Caco-2 (cell line): Measurements from ENCODE around the gene METTL25B. TPM values are rescaled to one million over a fixed set of nuclear protein-coding genes. Genes with fewer than 3 reads are reported as not detected.

Experiments used
- BruUV-seq: library from RNA; stranded (reverse); fragments of 400-500 nt; replicated peaks from 2 replicates; lab custom pipeline; 2021; lab: Mats Ljungman, UMichigan
- CTCF ChIA-PET: fragments of 300-600 bp; sonication (Branson Sonifier 250); formaldehyde crosslinking; loops from one replicate; lab custom pipeline; 2022; ENCODE audit warnings: antibody characterized with exemption; lab: Charles Lee
- POLR2A ChIA-PET: fragments of 300-600 bp; sonication (Branson Sonifier 250); formaldehyde crosslinking; loops from one replicate; lab custom pipeline; 2022; ENCODE audit warnings: antibody characterized with exemption; lab: Charles Lee
- DNase-seq, 2 experiments: peaks; one replicate each; pipeline versions ENCODE4 v3.0.0 to v3.0.0-alpha.2; 2020 to 2022
- H3K27me3 ChIP-seq: replicated peaks from 2 replicates; pipeline ENCODE4 v1.6.0; 2011; ENCODE audit warnings: low read length; ENCODE audit not compliant: control insufficient read depth, insufficient read depth
- H3K36me3 ChIP-seq: 2 replicates; pipeline ENCODE4 v1.5.1; 2011; ENCODE audit warnings: low read length; ENCODE audit not compliant: control insufficient read depth, insufficient read depth
- H3K4me1 ChIP-seq: fragments of 250-450 bp; sonication (Bioruptor Pico); 2 replicates; pipeline ENCODE4 v1.5.1; 2020; ENCODE audit warnings: mild to moderate bottlenecking
- H3K4me3 ChIP-seq: 2 replicates; pipeline ENCODE4 v1.5.1; 2011; ENCODE audit warnings: low read depth, mild to moderate bottlenecking, control low read depth, low read length
- H3K9me3 ChIP-seq: fragments of 250-450 bp; sonication (Bioruptor Pico); 2 replicates; pipeline ENCODE4 v1.5.1; 2020; ENCODE audit warnings: mild to moderate bottlenecking, moderate library complexity
- H3K27ac Mint-ChIP-seq: one replicate; pipeline ENCODE4 v1.8.0; 2022; ENCODE audit warnings: mixed read lengths; ENCODE audit not compliant: unreplicated experiment
- H3K27me3 Mint-ChIP-seq: one replicate; pipeline ENCODE4 v1.8.0; 2022; ENCODE audit warnings: mixed read lengths; ENCODE audit not compliant: insufficient read depth, unreplicated experiment
- H3K36me3 Mint-ChIP-seq: one replicate; pipeline ENCODE4 v1.8.0; 2022; ENCODE audit warnings: mild to moderate bottlenecking, mixed read lengths; ENCODE audit not compliant: insufficient read depth, unreplicated experiment
- H3K4me1 Mint-ChIP-seq: one replicate; pipeline ENCODE4 v1.8.0; 2022; ENCODE audit warnings: low read depth, mixed read lengths; ENCODE audit not compliant: unreplicated experiment
- H3K4me3 Mint-ChIP-seq: one replicate; pipeline ENCODE4 v1.8.0; 2022; ENCODE audit warnings: mild to moderate bottlenecking, moderate library complexity, mixed read lengths; ENCODE audit not compliant: unreplicated experiment
- H3K9me3 Mint-ChIP-seq: one replicate; pipeline ENCODE4 v1.8.0; 2022; ENCODE audit warnings: mixed read lengths; ENCODE audit not compliant: unreplicated experiment
- intact Hi-C: fragments of 100-400 bp; cut with micrococcal nuclease; formaldehyde crosslinking; loops from one replicate; pipeline ENCODE4 v1.10.0; 2022; ENCODE audit not compliant: unreplicated experiment
- total RNA-seq: library from RNA; stranded (reverse); gene quantifications from 2 replicates; pipeline ENCODE4 v1.2.3, GENCODE V29; 2022
- TF ChIP-seq, protein P1 (sequence below), 2 experiments: fragments of 200-600 bp in 1 of 2; IDR thresholded peaks; 1 replicate in 1 of 2; 2 replicates in 1 of 2; pipeline versions ENCODE4 v1.5.1 to v1.8.0; 2011 to 2022; ENCODE audit warnings: antibody characterized with exemption in 1 of 2, control low read depth in 1 of 2, inconsistent platforms in 1 of 2, low read depth in 1 of 2, low read length in 1 of 2, mild to moderate bottlenecking in 1 of 2, moderate library complexity in 1 of 2; ENCODE audit not compliant: insufficient read depth in 1 of 2, severe bottlenecking in 1 of 2, unreplicated experiment in 1 of 2

METTL25B gene
- total RNA-seq, 1 experiment from 2014 or later, result 26.6 TPM

GRCh38 chr1:156767101-156767878 lies 39.0 kb downstream of the METTL25B start, which contains the start of gene PRCC:
PRCC (plus strand) TSS chr1:156767535; CDS start chr1:156767772, 237 bp downstream.
- no peaks in the 10 kb centered on the region for H3K9me3 ChIP-seq
- ChIA-PET POLR2A (interaction anchor here (0.5 to 2.6 kb wide), 10 partner anchors 9 to 1487 kb away, joined by 3 to 28 read pairs (median 8); partner anchors contain the start of genes HDGF, ISG20L2, METTL25B and MRPL24), CTCF (interaction anchor here (0.6 to 1.4 kb wide), 8 partner anchors 15 to 78 kb away, joined by 3 to 13 read pairs (median 4); partner anchors contain the start of genes HDGF, ISG20L2, METTL25B and MRPL24)
- Mint-ChIP-seq H3K36me3 (peaks cover 27% of the 10 kb centered on the region), H3K4me3 (no peak within 1 kb of the TSS), H3K9me3 (no peaks in the 10 kb centered on the region), H3K27ac (no peak within 1 kb of the TSS), H3K4me1 (peaks cover 39% of the 10 kb centered on the region), H3K27me3 (no peaks in the 10 kb centered on the region)
- intact Hi-C loops, result loop anchor here (1.0 kb wide), 5 partner anchors 16 to 78 kb away; partner anchors contain the start of genes HDGF, ISG20L2, METTL25B and MRPL24
- H3K4me3 ChIP-seq, result peak within 1 kb of the TSS; percentile 93
- peaks cover 8% of the 10 kb centered on the region; the same call in 1 of the 2 replicates for H3K4me1 ChIP-seq
- BruUV-seq, result TSS peak; percentile 39
- TF ChIP-seq, protein P1, sequence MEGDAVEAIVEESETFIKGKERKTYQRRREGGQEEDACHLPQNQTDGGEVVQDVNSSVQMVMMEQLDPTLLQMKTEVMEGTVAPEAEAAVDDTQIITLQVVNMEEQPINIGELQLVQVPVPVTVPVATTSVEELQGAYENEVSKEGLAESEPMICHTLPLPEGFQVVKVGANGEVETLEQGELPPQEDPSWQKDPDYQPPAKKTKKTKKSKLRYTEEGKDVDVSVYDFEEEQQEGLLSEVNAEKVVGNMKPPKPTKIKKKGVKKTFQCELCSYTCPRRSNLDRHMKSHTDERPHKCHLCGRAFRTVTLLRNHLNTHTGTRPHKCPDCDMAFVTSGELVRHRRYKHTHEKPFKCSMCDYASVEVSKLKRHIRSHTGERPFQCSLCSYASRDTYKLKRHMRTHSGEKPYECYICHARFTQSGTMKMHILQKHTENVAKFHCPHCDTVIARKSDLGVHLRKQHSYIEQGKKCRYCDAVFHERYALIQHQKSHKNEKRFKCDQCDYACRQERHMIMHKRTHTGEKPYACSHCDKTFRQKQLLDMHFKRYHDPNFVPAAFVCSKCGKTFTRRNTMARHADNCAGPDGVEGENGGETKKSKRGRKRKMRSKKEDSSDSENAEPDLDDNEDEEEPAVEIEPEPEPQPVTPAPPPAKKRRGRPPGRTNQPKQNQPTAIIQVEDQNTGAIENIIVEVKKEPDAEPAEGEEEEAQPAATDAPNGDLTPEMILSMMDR (IDR thresholded peaks at IDR 0.05; ENCODE audit: insufficient read depth in 1 of 2, low read depth in 1 of 2, low read length in 1 of 2, severe bottlenecking in 1 of 2, unreplicated experiment in 1 of 2), result no peak
- no peaks in the 10 kb centered on the region for H3K27me3 ChIP-seq
- DNase-seq, result peak; percentile 98 to 99
- peaks cover 4% of the 10 kb centered on the region for H3K36me3 ChIP-seq

- no peak overlapping the region for H3K4me3 Mint-ChIP-seq
- no TSS peak for BruUV-seq
- no peaks in the 10 kb centered on the region for H3K27me3 Mint-ChIP-seq
- H3K9me3 ChIP-seq, result no peaks in the 10 kb centered on the region
- peaks cover 31% of the 10 kb centered on the region for H3K36me3 Mint-ChIP-seq
- H3K4me3 ChIP-seq, result peak overlapping the region; percentile 93
- no peaks in the 10 kb centered on the region for H3K9me3 Mint-ChIP-seq
- peaks cover 47% of the 10 kb centered on the region for H3K4me1 Mint-ChIP-seq
- H3K4me1 ChIP-seq, result peaks cover 12% of the 10 kb centered on the region; the same call in 1 of the 2 replicates
- DNase-seq, result no peak
- no peaks in the 10 kb centered on the region for H3K27me3 ChIP-seq
- H3K27ac Mint-ChIP-seq, result no peak overlapping the region
- TF ChIP-seq, protein P1 (IDR thresholded peaks at IDR 0.05; ENCODE audit: insufficient read depth in 1 of 2, low read depth in 1 of 2, low read length in 1 of 2, severe bottlenecking in 1 of 2, unreplicated experiment in 1 of 2), result no peak
- intact Hi-C loops, result loop anchor here (1.0 kb wide), 5 partner anchors 17 to 79 kb away; partner anchors contain the start of genes HDGF, ISG20L2, METTL25B and MRPL24
- ChIA-PET CTCF (interaction anchor here (0.6 to 1.4 kb wide), 6 partner anchors 16 to 78 kb away, joined by 3 to 13 read pairs (median 4); partner anchors contain the start of genes HDGF, ISG20L2, METTL25B and MRPL24), POLR2A (interaction anchor here (0.5 to 2.6 kb wide), 9 partner anchors 16 to 1488 kb away, joined by 3 to 28 read pairs (median 9); partner anchors contain the start of genes HDGF, ISG20L2, METTL25B and MRPL24)
- H3K36me3 ChIP-seq, result peaks cover 4% of the 10 kb centered on the region
These were observed 39.8 kb downstream of the METTL25B start for GRCh38 chr1:156767879-156768604.
